Spleen (tissue), 7 donors: ENCODE measurements around the gene KLK15.

ENCODE experiments used
- CTCF ChIP-seq, 11 experiments: fragments of 200-600 bp in 7 of 11; fragments of 450-650 bp in 4 of 11; sonication (generic) in 4 of 11; IDR thresholded peaks in 8 of 11; conservative IDR thresholded peaks in 3 of 11; 1 replicate in 7 of 11; 2 replicates in 4 of 11; pipeline versions ENCODE4 v1.4.0 to v1.8.0; 2016 to 2021; ENCODE audit warnings: antibody characterized with exemption in 11 of 11, inconsistent platforms in 4 of 11, mild to moderate bottlenecking in 1 of 11
- POLR2A ChIP-seq, 3 donors: fragments of 450-650 bp; IDR thresholded peaks; one replicate each; pipeline ENCODE4 v1.5.1; 2017; ENCODE audit warnings: antibody characterized with exemption in 3 of 3, mild to moderate bottlenecking in 1 of 3
- POLR2AphosphoS5 ChIP-seq, 3 donors: sonication (generic); formaldehyde crosslinking; IDR thresholded peaks; one replicate each; pipeline ENCODE4 v1.5.1; 2017; ENCODE audit warnings: antibody characterized with exemption in 3 of 3
- donor health status: DM: no; HTN: no; CAD: no; lungs with moderate emphysema.
- donor health status: DM: no; HTN: no; CAD: no.
- donor health status: DM: no; HTN: no; CAD: no.

GRCh38 chr19:50820086-50820485, 13.3 kb downstream of the KLK15 start:
- TF ChIP-seq POLR2AphosphoS5 (IDR thresholded peaks at IDR 0.05) (no peak), CTCF (IDR thresholded peaks at IDR 0.05 in 8 of 11, conservative IDR thresholded peaks at IDR 0.05 in 3 of 11) (no peak), POLR2A (IDR thresholded peaks at IDR 0.05) (no peak)
